WTC11 (cell line): ENCODE results near the gene GLUD1.
"Not testable (repeated sequence)": the region's sequence is repeated elsewhere in the genome, so short reads cannot be mapped to it uniquely, and the experiment has no call there.

Experiments used
- ESRRA ChIP-seq: sonication (generic); formaldehyde crosslinking; IDR thresholded peaks from 2 replicates; pipeline ENCODE4 v1.8.1; 2022; ENCODE audit warnings: mild to moderate bottlenecking, missing genetic modification reagents, borderline replicate concordance
- MYBL2 ChIP-seq: sonication (generic); formaldehyde crosslinking; IDR thresholded peaks from 2 replicates; pipeline ENCODE4 v1.8.1; 2023; ENCODE audit warnings: mild to moderate bottlenecking, moderate library complexity, missing genetic modification reagents
- RELA ChIP-seq: sonication (generic); formaldehyde crosslinking; IDR thresholded peaks from 2 replicates; pipeline ENCODE4 v1.8.1; 2022; ENCODE audit warnings: missing genetic modification reagents, mild to moderate bottlenecking, borderline replicate concordance
- ZNF416 ChIP-seq: fragments of 250-450 bp; sonication (Bioruptor Pico); IDR thresholded peaks from 2 replicates; pipeline ENCODE4 v1.9.0; 2021; ENCODE audit warnings: mild to moderate bottlenecking, inconsistent platforms
- TF ChIP-seq, protein P1 (sequence below): fragments of 200-600 bp; IDR thresholded peaks from 2 replicates; pipeline ENCODE4 v1.8.0; 2022; ENCODE audit warnings: antibody characterized with exemption
- TF ChIP-seq, protein P2 (sequence below): sonication (generic); formaldehyde crosslinking; IDR thresholded peaks from 2 replicates; pipeline ENCODE4 v1.8.0; 2022; ENCODE audit warnings: mild to moderate bottlenecking, missing genetic modification reagents
- TF ChIP-seq, protein P3 (sequence below): sonication (generic); formaldehyde crosslinking; IDR thresholded peaks from 2 replicates; pipeline ENCODE4 v1.8.1; 2022; ENCODE audit warnings: mild to moderate bottlenecking, moderate library complexity, missing genetic modification reagents
- TF ChIP-seq, protein P4 (sequence below): sonication (generic); formaldehyde crosslinking; IDR thresholded peaks from 2 replicates; pipeline ENCODE4 v1.8.1; 2022; ENCODE audit warnings: low read depth, missing genetic modification reagents, borderline replicate concordance

DNA sequence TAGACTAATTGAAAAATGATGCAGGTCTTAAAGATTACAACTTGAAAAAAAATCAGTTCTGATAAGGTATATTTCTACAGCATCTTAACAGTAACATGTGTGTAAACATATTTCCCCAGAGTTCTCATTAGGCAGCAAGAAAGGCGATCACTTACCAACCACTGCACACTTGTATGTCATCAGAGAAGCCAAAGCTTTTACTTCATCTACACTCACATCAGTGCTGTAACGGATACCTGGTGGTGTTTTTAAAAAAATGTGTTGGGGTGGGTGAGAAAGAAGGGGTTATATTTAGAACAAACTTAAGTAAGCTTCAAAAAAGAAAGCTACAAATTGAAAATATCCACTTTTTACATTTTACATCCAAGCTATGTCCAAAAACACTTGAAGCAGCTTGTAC lies 18.2 kb downstream of the GLUD1 start:
- TF ChIP-seq, protein P1, sequence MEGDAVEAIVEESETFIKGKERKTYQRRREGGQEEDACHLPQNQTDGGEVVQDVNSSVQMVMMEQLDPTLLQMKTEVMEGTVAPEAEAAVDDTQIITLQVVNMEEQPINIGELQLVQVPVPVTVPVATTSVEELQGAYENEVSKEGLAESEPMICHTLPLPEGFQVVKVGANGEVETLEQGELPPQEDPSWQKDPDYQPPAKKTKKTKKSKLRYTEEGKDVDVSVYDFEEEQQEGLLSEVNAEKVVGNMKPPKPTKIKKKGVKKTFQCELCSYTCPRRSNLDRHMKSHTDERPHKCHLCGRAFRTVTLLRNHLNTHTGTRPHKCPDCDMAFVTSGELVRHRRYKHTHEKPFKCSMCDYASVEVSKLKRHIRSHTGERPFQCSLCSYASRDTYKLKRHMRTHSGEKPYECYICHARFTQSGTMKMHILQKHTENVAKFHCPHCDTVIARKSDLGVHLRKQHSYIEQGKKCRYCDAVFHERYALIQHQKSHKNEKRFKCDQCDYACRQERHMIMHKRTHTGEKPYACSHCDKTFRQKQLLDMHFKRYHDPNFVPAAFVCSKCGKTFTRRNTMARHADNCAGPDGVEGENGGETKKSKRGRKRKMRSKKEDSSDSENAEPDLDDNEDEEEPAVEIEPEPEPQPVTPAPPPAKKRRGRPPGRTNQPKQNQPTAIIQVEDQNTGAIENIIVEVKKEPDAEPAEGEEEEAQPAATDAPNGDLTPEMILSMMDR = not testable (repeated sequence)
- TF ChIP-seq, protein P2, sequence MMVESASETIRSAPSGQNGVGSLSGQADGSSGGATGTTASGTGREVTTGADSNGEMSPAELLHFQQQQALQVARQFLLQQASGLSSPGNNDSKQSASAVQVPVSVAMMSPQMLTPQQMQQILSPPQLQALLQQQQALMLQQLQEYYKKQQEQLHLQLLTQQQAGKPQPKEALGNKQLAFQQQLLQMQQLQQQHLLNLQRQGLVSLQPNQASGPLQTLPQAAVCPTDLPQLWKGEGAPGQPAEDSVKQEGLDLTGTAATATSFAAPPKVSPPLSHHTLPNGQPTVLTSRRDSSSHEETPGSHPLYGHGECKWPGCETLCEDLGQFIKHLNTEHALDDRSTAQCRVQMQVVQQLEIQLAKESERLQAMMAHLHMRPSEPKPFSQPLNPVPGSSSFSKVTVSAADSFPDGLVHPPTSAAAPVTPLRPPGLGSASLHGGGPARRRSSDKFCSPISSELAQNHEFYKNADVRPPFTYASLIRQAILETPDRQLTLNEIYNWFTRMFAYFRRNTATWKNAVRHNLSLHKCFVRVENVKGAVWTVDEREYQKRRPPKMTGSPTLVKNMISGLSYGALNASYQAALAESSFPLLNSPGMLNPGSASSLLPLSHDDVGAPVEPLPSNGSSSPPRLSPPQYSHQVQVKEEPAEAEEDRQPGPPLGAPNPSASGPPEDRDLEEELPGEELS = not testable (repeated sequence)
- TF ChIP-seq ESRRA (CRISPR knock-in tag); RELA (CRISPR knock-in tag); ZNF416; MYBL2 (CRISPR knock-in tag): not testable (repeated sequence)
- TF ChIP-seq, protein P3, sequence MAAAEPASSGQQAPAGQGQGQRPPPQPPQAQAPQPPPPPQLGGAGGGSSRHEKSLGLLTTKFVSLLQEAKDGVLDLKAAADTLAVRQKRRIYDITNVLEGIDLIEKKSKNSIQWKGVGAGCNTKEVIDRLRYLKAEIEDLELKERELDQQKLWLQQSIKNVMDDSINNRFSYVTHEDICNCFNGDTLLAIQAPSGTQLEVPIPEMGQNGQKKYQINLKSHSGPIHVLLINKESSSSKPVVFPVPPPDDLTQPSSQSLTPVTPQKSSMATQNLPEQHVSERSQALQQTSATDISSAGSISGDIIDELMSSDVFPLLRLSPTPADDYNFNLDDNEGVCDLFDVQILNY (CRISPR knock-in tag) = not testable (repeated sequence)
- TF ChIP-seq, protein P4, sequence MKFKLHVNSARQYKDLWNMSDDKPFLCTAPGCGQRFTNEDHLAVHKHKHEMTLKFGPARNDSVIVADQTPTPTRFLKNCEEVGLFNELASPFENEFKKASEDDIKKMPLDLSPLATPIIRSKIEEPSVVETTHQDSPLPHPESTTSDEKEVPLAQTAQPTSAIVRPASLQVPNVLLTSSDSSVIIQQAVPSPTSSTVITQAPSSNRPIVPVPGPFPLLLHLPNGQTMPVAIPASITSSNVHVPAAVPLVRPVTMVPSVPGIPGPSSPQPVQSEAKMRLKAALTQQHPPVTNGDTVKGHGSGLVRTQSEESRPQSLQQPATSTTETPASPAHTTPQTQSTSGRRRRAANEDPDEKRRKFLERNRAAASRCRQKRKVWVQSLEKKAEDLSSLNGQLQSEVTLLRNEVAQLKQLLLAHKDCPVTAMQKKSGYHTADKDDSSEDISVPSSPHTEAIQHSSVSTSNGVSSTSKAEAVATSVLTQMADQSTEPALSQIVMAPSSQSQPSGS (CRISPR knock-in tag) = not testable (repeated sequence)
